ENCODE measurements around the gene MYRF. TPM values are rescaled to one million over a fixed set of nuclear protein-coding genes. Genes with fewer than 3 reads are reported as not detected.

The MYRF gene
- total and polyA plus RNA-seq, 9 of the 15 experiments (the other 6 are each of a cell fraction or from before 2014, with no cell fraction given) = 2.3 to 25.8 (median 7.1) TPM

DNA sequence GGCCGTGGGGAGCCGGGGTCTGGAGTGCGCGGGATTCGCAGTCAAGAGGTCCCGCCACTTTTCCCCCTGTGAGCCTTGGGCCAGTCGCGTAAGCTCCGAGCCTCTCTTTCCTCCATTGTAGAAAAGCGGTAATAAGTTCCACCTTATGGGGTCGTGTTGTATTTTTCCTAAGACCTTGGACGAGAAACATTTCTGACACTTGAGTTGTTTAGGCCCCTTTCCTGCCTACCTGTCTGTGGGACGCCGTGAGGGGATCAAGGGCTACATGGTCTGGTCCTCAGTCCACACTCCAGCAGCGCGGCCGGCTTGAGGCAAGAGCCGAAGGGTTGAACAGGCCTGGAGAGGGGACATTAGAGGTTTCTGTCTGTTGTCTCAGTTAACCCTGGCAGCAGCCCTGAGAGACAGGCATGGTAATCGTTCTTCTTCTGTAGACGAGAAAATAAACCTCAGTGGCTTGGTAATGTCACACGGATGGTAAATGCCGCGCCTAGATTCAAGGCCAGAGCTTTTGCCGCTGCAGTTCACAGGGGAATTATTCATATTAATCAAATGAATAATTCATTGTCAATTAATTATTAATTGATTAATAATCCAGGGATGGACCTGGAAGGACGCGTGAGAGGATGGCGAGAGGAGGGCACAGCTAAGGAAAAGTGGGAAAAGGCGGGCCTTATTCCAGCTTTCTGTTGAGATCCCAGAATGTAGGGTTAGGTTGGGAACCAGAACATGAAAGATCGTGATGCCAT, 40.8 kb downstream of the MYRF start (continued):
- TF ChIP-seq, protein P1, sequence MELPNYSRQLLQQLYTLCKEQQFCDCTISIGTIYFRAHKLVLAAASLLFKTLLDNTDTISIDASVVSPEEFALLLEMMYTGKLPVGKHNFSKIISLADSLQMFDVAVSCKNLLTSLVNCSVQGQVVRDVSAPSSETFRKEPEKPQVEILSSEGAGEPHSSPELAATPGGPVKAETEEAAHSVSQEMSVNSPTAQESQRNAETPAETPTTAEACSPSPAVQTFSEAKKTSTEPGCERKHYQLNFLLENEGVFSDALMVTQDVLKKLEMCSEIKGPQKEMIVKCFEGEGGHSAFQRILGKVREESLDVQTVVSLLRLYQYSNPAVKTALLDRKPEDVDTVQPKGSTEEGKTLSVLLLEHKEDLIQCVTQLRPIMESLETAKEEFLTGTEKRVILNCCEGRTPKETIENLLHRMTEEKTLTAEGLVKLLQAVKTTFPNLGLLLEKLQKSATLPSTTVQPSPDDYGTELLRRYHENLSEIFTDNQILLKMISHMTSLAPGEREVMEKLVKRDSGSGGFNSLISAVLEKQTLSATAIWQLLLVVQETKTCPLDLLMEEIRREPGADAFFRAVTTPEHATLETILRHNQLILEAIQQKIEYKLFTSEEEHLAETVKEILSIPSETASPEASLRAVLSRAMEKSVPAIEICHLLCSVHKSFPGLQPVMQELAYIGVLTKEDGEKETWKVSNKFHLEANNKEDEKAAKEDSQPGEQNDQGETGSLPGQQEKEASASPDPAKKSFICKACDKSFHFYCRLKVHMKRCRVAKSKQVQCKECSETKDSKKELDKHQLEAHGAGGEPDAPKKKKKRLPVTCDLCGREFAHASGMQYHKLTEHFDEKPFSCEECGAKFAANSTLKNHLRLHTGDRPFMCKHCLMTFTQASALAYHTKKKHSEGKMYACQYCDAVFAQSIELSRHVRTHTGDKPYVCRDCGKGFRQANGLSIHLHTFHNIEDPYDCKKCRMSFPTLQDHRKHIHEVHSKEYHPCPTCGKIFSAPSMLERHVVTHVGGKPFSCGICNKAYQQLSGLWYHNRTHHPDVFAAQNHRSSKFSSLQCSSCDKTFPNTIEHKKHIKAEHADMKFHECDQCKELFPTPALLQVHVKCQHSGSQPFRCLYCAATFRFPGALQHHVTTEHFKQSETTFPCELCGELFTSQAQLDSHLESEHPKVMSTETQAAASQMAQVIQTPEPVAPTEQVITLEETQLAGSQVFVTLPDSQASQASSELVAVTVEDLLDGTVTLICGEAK (IDR thresholded peaks at IDR 0.05) = no peak
- TF ChIP-seq, protein P1 (CRISPR knock-in tag; IDR thresholded peaks at IDR 0.05) = peak; percentile 16; the same call in 1 of the 2 replicates
- TF ChIP-seq, protein P2, sequence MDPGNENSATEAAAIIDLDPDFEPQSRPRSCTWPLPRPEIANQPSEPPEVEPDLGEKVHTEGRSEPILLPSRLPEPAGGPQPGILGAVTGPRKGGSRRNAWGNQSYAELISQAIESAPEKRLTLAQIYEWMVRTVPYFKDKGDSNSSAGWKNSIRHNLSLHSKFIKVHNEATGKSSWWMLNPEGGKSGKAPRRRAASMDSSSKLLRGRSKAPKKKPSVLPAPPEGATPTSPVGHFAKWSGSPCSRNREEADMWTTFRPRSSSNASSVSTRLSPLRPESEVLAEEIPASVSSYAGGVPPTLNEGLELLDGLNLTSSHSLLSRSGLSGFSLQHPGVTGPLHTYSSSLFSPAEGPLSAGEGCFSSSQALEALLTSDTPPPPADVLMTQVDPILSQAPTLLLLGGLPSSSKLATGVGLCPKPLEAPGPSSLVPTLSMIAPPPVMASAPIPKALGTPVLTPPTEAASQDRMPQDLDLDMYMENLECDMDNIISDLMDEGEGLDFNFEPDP (CRISPR knock-in tag; IDR thresholded peaks at IDR 0.05) = no peak
- TF ChIP-seq SPI1 (IDR thresholded peaks at IDR 0.05; ENCODE audit: borderline replicate concordance, low read depth, low read length) = no peak
- no peak for TF ChIP-seq DNMT1 (IDR thresholded peaks at IDR 0.05)
- no peak for TF ChIP-seq NR1H2 (CRISPR knock-in tag; IDR thresholded peaks at IDR 0.05)
- TF ChIP-seq ZC3H4 (CRISPR knock-in tag; IDR thresholded peaks at IDR 0.05; ENCODE audit: borderline replicate concordance) = no peak
- TF ChIP-seq ZNF445 (CRISPR knock-in tag; IDR thresholded peaks at IDR 0.05; ENCODE audit: low read depth) = no peak
- TF ChIP-seq BCLAF1 (IDR thresholded peaks at IDR 0.05; ENCODE audit: borderline replicate concordance in 1 of 2, control insufficient read depth in 1 of 2, low read depth in 2 of 2, low read length in 1 of 2) = no peak
- no peak for TF ChIP-seq CREM (IDR thresholded peaks at IDR 0.05; ENCODE audit: low read depth)
- no peak for TF ChIP-seq ZNF586 (CRISPR knock-in tag; conservative IDR thresholded peaks at IDR 0.05)
- TF ChIP-seq BRCA1 (IDR thresholded peaks at IDR 0.05) = no peak
- TF ChIP-seq BRCA1 (CRISPR knock-in tag; IDR thresholded peaks at IDR 0.05) = no peak
- TF ChIP-seq ARID2 (IDR thresholded peaks at IDR 0.05) = no peak
- TF ChIP-seq ZNF57 (CRISPR knock-in tag; IDR thresholded peaks at IDR 0.05) = no peak
- TF ChIP-seq TARDBP (IDR thresholded peaks at IDR 0.05) = no peak

Data from K562 (cell line).